Measurements from ENCODE around the gene MLXIP.

DNA sequence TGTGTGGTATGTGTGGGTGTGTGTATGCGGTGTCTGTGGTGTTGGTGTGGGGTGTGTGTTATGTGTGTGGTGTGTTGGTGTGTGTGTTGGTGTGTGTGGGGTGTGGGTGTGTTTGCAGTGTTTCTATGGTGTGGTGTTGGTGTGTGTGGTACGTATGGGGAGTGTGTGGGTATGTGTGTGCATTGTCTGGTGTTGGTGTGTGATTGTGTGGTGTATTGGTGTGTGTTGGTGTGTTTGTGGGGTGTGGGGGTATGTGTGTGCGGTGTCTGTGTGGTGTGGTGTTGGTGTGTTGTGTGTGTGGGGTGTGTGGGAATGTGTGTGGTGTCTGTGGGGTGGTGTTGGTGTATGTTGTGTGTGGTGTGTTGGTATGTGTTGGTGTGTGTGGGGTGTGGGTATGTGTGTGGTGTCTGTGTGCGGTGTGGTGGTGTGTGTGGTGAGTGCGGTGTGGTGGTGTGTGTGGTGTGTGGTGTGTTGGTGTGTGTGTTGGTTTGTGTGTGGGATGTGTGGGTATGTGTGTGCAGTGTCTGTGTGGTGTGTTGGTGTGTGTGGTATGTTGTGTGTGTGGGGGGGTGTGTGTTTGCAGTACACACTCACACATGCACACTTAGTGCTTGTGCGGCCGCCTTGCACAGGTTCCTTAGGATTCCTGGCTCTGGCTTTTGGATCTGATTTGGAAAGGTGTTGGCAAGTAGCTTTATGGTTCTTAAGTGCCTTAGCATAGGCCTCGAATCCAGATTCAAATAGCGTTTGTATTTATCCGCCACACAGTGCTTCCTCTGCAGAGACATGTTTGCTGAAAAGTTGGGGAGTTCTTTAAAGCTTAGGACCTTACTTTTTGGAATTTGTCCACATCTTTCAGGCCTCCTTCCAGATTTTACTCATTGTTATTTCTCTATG is 16.4 kb downstream of the MLXIP start:
- TF ChIP-seq POLR2A (IDR thresholded peaks at IDR 0.05): no peak
- TF ChIP-seq, protein P1, sequence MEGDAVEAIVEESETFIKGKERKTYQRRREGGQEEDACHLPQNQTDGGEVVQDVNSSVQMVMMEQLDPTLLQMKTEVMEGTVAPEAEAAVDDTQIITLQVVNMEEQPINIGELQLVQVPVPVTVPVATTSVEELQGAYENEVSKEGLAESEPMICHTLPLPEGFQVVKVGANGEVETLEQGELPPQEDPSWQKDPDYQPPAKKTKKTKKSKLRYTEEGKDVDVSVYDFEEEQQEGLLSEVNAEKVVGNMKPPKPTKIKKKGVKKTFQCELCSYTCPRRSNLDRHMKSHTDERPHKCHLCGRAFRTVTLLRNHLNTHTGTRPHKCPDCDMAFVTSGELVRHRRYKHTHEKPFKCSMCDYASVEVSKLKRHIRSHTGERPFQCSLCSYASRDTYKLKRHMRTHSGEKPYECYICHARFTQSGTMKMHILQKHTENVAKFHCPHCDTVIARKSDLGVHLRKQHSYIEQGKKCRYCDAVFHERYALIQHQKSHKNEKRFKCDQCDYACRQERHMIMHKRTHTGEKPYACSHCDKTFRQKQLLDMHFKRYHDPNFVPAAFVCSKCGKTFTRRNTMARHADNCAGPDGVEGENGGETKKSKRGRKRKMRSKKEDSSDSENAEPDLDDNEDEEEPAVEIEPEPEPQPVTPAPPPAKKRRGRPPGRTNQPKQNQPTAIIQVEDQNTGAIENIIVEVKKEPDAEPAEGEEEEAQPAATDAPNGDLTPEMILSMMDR (IDR thresholded peaks at IDR 0.05): no peak
